Fibroblast of lung (primary cell): ENCODE measurements around the gene SECISBP2L.

ENCODE experiments used
- CTCF ChIP-seq, 2 donors: IDR thresholded peaks in 1 of 2; conservative IDR thresholded peaks in 1 of 2; 1 replicate in 1 of 2; 2 replicates in 1 of 2; pipeline ENCODE4 v1.5.1; 2011 to 2012; ENCODE audit warnings: low read length in 2 of 2, control low read depth in 1 of 2, inconsistent platforms in 1 of 2, low read depth in 1 of 2, mild to moderate bottlenecking in 1 of 2
- EZH2 ChIP-seq: IDR thresholded peaks from 2 replicates; pipeline ENCODE4 v1.5.1; 2012; ENCODE audit warnings: low read length, control low read depth, mild to moderate bottlenecking; ENCODE audit errors: missing control alignments

- TF ChIP-seq CTCF (conservative IDR thresholded peaks at IDR 0.05 in 1 of 2, IDR thresholded peaks at IDR 0.05 in 1 of 2; ENCODE audit: low read depth in 1 of 2, low read length in 2 of 2) (no peak), EZH2 (no peak)
Measured at GRCh38 chr15:49060710-49061495, 14.7 kb upstream of the SECISBP2L start.
